ENCODE results near the gene SLC25A33.

SLC25A33 gene

GRCh38 chr1:9589144-9589718 lies 50.0 kb downstream of the SLC25A33 start:
- DNase-seq (ENCODE audit: low read depth) = peak; percentile 38

DNA sequence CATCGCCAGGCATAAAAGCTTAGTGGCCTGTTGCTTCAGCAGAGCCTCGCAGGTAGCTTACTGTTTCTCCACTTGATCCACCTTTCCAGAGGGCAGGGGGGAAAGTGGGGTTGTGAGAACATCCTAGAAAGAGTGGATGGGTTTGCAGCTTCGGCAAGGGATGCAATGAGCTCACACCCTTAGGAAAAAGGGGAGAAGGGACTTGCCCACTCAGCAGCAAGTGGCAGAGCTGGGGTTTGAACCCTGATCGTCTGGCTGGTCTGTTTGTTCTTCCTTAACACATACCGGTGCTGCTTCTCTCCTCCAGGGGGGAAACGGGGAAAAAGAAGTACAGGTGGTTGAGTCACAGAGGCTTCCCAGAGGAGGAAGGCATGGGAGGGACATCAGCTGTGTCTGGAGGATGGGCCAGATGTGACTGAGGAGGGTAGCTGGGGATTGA lies 50.5 kb downstream of the SLC25A33 start:
- no peak for DNase-seq (ENCODE audit: low read depth)

GRCh38 chr1:9590201-9590600 lies 50.9 kb downstream of the SLC25A33 start:
- no peak for DNase-seq (ENCODE audit: low read depth)

DNA sequence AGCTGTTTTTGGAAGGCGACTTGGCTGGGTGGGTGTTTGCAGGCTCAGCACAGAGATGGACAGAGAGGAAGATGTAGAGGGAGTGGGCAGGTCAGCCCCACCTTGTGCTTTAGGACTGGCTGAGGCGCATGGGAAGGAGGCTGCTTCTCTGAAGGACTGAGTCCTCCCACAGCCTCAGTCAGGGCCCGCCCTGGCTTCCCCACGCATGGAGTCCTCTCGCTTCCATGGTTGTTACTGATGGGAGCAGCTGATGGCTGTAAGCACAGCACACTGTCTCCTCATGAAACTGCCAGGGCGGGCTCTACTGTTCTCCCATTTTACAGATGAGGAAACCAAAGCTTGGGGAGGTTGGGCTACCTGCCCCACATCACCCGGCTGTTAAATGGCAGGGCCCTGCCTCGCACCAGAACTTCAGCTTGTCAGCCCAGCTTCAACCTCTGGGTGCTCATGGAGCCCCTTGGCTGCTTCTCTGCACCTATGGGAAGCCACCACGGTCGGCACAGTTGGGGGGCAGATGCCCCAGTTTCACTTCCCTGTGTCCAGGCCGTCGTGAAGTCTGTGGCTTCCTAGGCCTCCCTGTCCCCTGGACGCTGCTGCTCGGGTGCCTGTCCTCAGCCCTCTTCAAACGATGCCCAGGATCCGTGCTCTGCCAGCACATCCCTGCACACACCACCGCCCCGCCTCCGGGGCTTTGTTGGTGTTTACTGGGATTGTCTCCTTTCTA lies 51.8 kb downstream of the SLC25A33 start:
- DNase-seq (ENCODE audit: low read depth) = no peak

- no peak for DNase-seq (ENCODE audit: low read depth)
Measured at GRCh38 chr1:9591669-9592509, 52.6 kb downstream of the SLC25A33 start.

- no peak for DNase-seq (ENCODE audit: low read depth)
Measured at GRCh38 chr1:9592510-9593075, 53.3 kb downstream of the SLC25A33 start.

DNA sequence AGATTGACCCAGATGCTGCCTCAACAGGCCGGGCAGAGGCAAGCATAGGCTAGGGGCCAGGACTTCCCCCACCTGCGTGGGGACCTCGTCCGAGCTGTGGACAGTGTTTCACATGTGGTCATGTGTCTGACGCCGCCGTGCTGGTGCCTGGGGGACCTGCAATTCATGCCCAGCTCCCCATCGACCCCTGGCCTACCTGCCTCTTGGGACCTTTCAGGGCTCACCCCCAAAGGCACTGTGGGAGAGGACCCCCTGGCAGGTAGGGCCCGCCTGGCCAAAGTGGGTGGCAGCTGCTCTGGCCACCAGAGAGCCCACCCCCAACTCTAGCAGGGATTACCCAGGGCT lies 53.9 kb downstream of the SLC25A33 start:
- DNase-seq (ENCODE audit: low read depth) = no peak

DNA sequence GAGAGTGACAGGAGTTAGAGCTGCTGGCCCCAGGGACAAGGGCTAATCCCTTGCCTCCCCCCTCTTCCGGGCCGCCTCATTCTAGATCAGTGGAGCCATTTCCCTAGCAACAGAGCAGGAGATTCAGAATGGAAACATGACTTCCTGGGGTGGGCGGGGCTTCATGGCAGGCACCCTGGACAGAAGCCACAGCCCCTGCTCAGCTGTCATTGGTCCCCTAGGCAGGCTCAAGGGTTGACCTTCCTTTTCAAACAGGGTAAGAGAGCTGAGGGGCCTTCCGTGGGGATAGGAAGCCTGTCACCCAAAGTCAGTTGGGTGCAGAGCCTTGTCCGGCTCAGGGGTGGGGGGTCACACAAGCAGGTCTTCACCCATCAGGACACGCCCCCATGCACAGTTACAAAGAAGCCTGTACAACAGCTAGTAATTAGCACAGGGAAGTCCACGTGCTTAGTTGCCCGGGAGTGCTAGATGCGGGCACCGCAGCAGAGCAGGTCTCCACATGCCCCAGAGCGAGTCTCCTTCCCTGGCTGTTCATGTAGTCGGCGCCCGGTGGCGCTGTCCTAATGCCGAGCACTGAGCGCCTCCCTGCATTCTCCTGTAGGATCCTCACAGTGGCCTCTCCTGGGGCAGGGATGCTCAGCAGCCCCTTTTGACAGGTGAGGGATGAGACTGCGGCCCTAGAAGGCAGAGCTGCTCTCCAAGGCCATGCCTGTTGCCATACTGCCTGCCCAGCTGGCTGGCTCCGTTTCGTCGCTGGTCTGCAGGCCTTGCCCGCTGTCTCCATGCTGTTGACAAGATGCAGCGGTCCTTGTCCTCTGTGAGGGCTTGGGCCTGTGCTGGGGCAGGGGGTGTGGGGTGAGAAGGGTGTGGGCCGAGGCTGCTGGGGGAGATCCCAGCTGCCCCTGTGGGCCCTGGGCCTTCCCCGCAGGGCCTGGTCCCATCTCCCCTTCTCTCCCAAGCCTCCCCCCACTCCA lies 54.5 kb downstream of the SLC25A33 start:
- peak; percentile 29 for DNase-seq (ENCODE audit: low read depth)

DNA sequence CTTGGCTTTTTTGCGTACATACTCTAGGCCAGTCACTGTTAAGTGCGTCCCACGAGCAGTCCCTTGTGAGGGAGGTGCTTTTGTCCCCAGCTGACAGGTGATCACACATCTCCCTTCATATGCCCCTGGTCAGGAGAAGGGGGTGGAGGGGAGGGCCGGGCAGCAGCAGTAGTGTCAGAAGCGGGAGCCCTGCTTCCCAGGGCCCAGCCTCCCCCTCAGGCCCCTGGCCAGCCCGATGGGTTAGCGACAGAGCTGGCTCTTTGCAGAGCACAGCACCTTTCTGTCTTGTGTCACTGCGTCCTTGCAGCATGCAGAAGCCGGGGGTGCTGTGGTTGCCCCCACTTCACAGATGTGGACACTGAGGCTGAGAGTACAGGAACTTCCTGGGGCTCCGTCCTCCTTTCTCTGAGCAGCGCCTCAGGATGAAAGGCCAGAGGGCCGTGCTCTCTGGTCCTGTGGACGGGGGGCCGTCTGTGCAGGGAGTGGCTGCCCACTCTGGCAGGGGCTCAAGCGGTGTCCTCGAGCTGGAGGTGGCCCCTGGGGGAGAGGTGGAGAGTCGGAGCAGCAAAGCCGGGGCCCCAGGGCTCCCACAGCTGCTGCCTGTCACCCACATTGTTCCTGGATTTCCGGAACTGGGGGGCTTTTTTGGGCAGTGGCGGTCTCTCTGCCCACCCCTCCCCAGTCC lies 55.3 kb downstream of the SLC25A33 start:
- DNase-seq (ENCODE audit: low read depth) = no peak

DNA sequence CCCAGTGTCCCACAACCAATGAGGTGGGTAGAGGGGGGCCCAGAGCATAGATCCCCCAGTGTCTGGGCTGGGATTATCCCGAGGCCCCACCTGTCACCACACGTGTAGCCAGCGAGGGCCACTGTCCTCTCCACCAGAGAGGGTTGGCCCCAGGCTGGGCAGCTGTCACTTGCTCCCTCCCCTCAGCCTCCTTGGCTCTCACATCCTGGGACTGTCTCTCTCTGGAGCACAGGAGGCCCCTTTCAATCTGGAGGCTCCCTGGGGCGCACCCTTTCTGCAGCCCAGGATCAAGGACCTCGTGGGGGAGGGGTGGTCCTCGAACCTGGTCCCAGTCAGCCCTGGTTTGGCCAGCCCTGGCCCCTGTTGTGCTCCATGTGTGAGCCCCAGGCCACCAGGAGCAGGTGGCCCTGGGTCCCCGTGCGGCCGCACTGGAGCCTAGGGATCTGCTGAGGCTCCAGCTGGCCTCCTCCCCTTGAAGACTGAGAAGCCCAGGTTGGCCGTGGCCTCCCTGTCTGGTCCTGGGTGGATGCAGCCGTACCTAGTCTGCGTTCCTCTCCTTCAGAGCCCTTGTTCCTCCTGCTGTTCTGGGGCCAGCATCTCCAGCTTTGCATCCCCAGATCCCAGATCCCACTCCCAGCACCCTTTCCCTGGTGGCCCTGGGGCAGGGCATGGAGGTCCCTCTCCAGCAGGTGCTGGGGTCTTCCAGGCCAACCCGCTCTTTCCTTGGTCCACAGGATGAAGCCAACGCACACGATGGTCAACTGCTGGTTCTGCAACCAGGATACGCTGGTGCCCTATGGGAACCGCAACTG lies 56.1 kb downstream of the SLC25A33 start:
- DNase-seq (ENCODE audit: low read depth) = no peak

DNA sequence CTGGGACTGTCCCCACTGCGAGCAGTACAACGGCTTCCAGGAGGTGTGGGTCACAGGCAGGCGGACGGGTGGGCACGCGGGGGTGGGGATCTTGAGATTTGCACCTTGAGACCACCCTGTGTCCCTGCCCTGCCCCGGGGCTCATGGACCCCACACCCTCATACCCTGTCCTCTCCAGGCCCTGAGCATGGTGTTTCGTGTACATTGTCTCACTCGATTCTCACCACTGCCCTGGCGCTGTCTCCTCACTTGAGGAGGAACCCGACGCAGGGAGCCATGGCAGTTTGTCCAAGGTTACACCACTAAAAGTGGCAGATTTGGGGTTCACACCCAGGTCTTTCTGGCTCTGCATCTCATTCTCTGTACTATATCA lies 56.7 kb downstream of the SLC25A33 start:
- DNase-seq (ENCODE audit: low read depth) = no peak

DNA sequence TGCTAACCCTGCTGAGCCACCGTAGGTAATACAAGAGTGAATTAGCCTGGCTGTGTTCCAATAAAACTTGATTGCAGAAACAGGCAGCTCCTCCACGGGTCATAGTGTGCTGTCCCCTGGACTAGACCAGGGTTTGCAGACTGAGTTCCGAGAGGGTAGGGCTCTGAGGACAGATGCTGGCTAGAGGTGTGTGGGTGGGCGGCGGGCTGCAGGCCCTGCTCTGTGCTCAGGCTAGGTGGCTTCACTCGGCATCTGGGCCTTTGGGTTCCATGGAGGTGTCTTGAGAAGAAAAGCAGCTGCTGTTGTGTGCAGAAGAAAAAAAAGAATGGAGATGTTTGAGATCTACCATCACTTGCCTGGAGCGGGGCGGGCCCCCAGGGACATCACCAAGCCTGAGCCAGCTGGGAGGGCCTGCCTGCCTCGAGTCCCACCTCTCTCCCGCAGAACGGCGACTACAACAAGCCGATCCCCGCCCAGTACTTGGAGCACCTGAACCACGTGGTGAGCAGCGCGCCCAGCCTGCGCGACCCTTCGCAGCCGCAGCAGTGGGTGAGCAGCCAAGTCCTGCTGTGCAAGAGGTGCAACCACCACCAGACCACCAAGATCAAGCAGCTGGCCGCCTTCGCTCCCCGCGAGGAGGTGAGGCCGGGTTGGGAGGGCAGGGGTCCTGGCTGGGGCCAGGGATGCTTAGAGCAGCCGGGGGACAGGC lies 57.3 kb downstream of the SLC25A33 start:
- no peak for DNase-seq (ENCODE audit: low read depth)

DNA sequence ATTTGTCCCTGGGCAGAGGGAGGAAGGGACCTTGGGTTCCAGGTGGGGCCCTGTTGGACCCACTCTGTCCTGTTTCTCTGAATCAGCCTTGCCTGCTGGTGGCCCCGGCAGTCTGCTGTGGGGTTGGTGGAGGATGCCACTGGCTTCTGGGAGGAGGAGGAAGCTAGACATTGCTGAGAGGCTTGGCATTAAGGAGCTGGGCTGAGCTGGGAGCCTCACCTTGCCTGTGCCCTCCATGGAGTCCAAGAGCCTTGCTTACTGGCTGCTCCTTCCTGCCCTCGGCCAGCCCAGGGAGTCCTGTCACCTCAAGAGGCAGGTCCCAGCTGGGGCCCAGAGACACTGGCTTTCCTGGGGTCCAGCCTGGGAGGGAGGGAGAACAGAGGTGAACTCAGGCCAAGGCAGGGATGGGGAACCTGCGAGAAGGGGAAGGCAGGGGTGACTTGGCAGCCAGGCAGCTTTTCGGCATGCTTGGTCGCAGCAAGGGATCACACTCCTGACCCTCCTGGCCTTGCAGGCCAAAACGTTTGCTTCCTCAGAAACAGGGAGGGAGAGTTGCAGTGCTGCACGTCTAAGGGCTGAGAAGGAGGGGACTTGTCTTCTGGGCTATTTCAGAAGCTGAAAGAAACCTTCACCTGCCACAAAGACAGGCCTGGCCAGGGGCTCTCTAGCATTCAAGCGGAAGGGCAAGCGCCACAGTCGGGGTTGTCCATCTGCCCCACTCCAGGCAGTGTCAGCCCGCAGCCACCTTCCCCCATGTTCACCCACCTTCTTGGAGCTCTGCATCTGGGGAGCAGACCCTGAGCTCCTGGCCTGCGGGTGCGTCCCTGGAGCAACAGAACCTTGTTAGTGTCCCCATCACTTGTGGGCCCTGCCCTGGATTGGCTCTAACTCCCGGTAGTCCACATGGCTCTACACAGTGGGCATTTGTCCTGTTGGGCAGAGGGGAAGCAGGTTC lies 58.4 kb downstream of the SLC25A33 start:
- DNase-seq (ENCODE audit: low read depth) = no peak

DNA sequence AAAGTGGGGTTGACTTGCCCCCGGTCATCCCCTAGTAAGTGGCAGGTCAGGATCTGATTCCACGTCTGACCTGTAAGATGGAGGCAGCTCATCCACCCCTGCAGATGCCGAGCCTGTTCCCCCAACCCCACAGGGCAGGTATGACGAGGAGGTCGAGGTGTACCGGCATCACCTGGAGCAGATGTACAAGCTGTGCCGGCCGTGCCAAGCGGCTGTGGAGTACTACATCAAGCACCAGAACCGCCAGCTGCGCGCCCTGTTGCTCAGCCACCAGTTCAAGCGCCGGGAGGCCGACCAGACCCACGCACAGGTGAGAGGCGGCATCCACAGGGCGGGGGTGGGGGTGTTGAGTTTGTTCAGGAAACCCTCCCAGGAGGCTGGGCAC lies 59.0 kb downstream of the SLC25A33 start:
- no peak for DNase-seq (ENCODE audit: low read depth)

GRCh38 chr1:9599741-9600140 lies 60.5 kb downstream of the SLC25A33 start:
- no peak for DNase-seq (ENCODE audit: low read depth)

- DNase-seq (ENCODE audit: low read depth) = no peak
Measured at GRCh38 chr1:9600861-9601834, 61.9 kb downstream of the SLC25A33 start.

All from activated T-cell treated with anti-CD3 and anti-CD28 coated beads for 48 hours (primary cell).